ENCODE data around the gene ELL3. TPM values are rescaled to one million over a fixed set of nuclear protein-coding genes. Genes with fewer than 3 reads are reported as not detected.

The ELL3 gene
- total RNA-seq, 1 donor from 2014 or later, result 4.3 TPM

DNA sequence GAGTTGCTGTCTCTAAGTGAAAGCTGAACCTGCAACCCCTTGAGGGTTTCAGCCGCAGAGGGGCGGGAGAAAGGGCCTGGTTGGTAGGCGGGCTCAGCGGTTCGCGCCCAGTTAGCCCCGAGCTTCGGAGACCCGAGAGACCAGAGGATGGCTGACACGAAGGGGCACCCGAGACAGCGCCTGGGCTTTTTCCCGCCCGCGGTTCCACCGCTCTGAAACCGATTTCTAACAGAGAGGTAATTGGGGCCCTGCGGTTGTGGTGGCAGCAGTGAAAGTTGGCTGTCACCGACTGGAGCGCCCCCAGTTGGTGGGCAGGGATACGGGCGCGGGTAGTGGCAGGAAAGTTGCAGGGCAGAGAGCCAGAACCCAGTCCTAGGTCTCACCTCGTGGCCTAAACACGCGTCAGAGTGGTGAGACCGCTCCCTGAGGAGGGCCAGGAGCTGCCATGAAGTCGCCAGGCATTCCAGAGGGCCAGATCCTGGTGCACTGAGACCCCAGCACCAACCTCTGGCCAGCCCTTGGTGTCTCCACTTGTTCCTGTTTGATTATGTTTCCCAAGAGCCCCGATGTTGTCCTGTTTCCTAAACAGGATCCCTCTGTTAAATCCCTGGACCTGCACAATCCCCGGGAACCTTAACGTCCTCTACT, 625 bp upstream of the ELL3 start:
- ATAC-seq (peak; percentile 83), DNase-seq (peak; percentile 91)
- H3K27me3 ChIP-seq, result no peaks in the 10 kb centered on the region
- peak overlapping the region; percentile 87 for H3K27ac ChIP-seq
- no peaks in the 10 kb centered on the region for H3K9me3 ChIP-seq
- H3K4me3 ChIP-seq, result peak overlapping the region; percentile 66
- peaks cover 17% of the 10 kb centered on the region for H3K36me3 ChIP-seq
- peaks cover 8% of the 10 kb centered on the region for H3K4me1 ChIP-seq
- intact Hi-C loops (cut with DNase I), result no loop called here
- TF ChIP-seq, protein P1, sequence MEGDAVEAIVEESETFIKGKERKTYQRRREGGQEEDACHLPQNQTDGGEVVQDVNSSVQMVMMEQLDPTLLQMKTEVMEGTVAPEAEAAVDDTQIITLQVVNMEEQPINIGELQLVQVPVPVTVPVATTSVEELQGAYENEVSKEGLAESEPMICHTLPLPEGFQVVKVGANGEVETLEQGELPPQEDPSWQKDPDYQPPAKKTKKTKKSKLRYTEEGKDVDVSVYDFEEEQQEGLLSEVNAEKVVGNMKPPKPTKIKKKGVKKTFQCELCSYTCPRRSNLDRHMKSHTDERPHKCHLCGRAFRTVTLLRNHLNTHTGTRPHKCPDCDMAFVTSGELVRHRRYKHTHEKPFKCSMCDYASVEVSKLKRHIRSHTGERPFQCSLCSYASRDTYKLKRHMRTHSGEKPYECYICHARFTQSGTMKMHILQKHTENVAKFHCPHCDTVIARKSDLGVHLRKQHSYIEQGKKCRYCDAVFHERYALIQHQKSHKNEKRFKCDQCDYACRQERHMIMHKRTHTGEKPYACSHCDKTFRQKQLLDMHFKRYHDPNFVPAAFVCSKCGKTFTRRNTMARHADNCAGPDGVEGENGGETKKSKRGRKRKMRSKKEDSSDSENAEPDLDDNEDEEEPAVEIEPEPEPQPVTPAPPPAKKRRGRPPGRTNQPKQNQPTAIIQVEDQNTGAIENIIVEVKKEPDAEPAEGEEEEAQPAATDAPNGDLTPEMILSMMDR (IDR thresholded peaks at IDR 0.05), result peak; percentile 77

DNA sequence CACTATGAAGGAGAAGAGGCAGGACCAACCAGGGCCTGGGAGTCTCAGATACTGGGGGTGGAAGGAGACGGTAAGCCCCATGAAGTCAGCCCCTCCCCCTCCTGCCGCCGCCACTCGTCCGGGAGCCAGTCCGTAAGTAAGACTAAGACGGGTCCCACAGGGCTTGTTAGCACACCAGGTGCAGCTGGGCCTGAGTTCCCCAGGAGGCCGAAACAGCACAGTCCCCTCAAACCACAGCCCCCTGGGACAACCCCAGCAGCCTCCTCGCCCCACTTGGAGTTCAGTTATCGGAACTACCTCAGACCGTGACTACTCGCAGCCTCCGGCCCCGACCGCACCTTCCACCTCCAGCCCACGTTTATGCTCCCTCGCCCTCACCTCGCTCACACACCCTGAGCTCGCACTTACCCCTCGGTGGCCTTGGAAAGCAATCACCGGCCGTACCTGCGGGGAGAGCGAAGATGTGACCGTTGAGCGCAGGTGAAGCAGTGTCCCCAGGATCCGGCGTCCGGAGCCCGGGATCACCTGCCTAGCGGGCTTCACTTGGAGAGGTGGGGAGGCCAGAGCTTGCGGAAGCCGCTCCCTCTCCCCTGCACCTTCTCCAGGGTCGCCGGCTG, 557 bp downstream of the ELL3 start:
- DNase-seq (peak; percentile 74), ATAC-seq (peak; percentile 7)
- intact Hi-C loops (cut with DNase I), result no loop called here
- no peaks in the 10 kb centered on the region for H3K27me3 ChIP-seq
- peaks cover 29% of the 10 kb centered on the region for H3K36me3 ChIP-seq
- H3K4me1 ChIP-seq, result peaks cover 8% of the 10 kb centered on the region
- peak overlapping the region; percentile 66 for H3K4me3 ChIP-seq
- peak overlapping the region; percentile 87 for H3K27ac ChIP-seq
- no peaks in the 10 kb centered on the region for H3K9me3 ChIP-seq
- TF ChIP-seq, protein P1 (IDR thresholded peaks at IDR 0.05), result no peak

DNA sequence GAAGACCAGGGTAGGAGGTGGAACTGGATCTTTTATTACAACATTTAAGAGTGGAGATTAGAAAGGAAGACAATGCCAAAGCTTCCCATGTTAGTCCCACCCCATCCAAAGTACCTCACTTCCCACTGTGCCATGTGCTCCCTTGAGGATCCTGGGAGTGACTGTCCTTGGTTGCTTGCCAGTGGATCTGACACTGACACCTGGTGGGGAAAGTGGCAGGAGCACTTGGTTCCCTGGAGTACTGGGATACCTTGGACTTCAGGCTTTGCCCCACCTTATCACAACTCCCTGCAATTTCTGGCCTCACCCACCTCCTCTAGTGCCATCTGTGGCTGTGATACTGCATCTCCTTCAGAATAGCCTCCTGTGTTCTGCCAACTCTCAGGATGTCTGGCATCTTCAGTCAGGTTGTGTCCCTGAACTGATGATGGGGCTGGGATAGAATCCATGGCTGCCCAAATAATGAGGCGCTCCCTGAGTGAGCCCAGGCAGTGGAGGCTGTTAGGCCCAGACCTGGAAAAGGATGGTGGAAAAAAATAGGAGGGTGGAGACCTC, 1.3 kb downstream of the ELL3 start:
- Histone ChIP-seq H3K27ac (no peak overlapping the region), H3K36me3 (peaks cover 36% of the 10 kb centered on the region), H3K9me3 (no peaks in the 10 kb centered on the region), H3K4me1 (peaks cover 8% of the 10 kb centered on the region), H3K27me3 (no peaks in the 10 kb centered on the region), H3K4me3 (no peak overlapping the region)
- ATAC-seq, result peak; percentile 2
- DNase-seq, result peak; percentile 48
- TF ChIP-seq, protein P1 (IDR thresholded peaks at IDR 0.05), result peak; percentile 25
- intact Hi-C loops (cut with DNase I), result no loop called here

DNA sequence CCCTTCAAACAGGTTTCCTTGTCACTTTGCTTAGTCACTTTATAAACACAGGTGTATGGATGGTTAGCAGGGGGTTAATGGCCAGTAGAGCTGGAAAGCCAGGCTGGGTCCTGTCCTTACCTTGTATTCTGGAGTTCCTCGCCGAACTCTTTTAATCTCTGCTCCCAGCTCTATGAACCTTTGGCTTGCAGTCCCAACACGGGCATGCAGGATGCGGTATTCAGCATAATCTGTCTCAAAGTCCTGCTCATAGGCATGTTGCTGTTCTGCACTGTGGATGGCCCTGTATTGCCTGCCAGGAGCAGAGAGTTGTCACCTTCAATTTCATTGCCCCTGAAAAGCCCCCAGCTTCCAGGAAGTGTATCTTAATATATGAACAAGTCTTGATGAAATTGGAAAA, 2.7 kb downstream of the ELL3 start:
- no peak overlapping the region for H3K4me3 ChIP-seq
- DNase-seq (no peak), ATAC-seq (no peak)
- H3K4me1 ChIP-seq, result peaks cover 8% of the 10 kb centered on the region
- intact Hi-C loops (cut with DNase I), result no loop called here
- TF ChIP-seq, protein P1 (IDR thresholded peaks at IDR 0.05), result no peak
- no peaks in the 10 kb centered on the region for H3K9me3 ChIP-seq
- H3K27me3 ChIP-seq, result no peaks in the 10 kb centered on the region
- no peak overlapping the region for H3K27ac ChIP-seq
- H3K36me3 ChIP-seq, result peaks cover 51% of the 10 kb centered on the region

DNA sequence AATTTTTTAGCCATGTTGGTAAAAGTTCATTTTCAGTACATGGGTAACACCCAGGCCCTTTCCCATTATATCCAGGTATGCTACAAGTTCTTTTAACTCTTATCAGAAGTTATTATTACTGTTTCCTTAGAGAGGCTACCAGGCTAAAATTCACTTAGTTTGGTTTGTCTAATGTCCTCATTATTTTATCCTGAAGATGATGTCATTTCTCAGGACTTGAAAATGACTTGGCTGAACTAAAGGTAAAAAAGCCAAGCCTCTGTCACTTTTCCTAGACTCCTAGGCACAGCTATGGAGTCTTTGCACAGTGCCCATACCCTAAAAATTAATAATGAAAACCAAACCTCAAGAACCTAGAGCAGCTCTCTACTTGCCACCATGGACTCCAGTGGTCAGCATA, 4.1 kb downstream of the ELL3 start:
- Histone ChIP-seq H3K36me3 (peaks cover 65% of the 10 kb centered on the region), H3K4me3 (no peak overlapping the region), H3K27me3 (no peaks in the 10 kb centered on the region), H3K9me3 (no peaks in the 10 kb centered on the region), H3K4me1 (peaks cover 2% of the 10 kb centered on the region), H3K27ac (no peak overlapping the region)
- TF ChIP-seq, protein P1 (IDR thresholded peaks at IDR 0.05), result no peak
- DNase-seq (no peak), ATAC-seq (no peak)
- intact Hi-C loops (cut with DNase I), result no loop called here

All from upper lobe of right lung (tissue), 1 donor.